GM19452 (cell line): ENCODE data around the gene KCNG3.
"Not testable (repeated sequence)": the region's sequence is repeated elsewhere in the genome, so short reads cannot be mapped to it uniquely, and the experiment has no call there.

ENCODE experiments used
- ATAC-seq: cut with Tn5 transposase; IDR thresholded peaks from one replicate; pipeline ENCODE4 v1.9.1; 2021; ENCODE audit not compliant: unreplicated experiment

The KCNG3 gene

GRCh38 chr2:42430188-42430587 is 63.6 kb downstream of the KCNG3 start:
- no peak for ATAC-seq

GRCh38 chr2:42429352-42429751 is 64.4 kb downstream of the KCNG3 start:
- ATAC-seq, result no peak

GRCh38 chr2:42425697-42426096 is 68.1 kb downstream of the KCNG3 start:
- no peak for ATAC-seq

- ATAC-seq, result no peak
Measured at GRCh38 chr2:42424033-42424432, 69.7 kb downstream of the KCNG3 start.

GRCh38 chr2:42421601-42422239 is 72.1 kb downstream of the KCNG3 start:
- ATAC-seq, result no peak

- ATAC-seq, result no peak
Measured at GRCh38 chr2:42421157-42421485, 72.7 kb downstream of the KCNG3 start.

GRCh38 chr2:42414648-42415047 is 79.1 kb downstream of the KCNG3 start:
- ATAC-seq, result no peak

GRCh38 chr2:42414158-42414557 is 79.6 kb downstream of the KCNG3 start:
- ATAC-seq, result no peak

GRCh38 chr2:42410742-42411514 is 82.9 kb downstream of the KCNG3 start:
- no peak for ATAC-seq

GRCh38 chr2:42408009-42408408 is 85.8 kb downstream of the KCNG3 start:
- no peak for ATAC-seq

- ATAC-seq, result no peak
Measured at GRCh38 chr2:42407476-42407875, 86.3 kb downstream of the KCNG3 start.

- no peak for ATAC-seq
Measured at GRCh38 chr2:42404676-42405075, 89.1 kb downstream of the KCNG3 start.

- no peak for ATAC-seq
Measured at GRCh38 chr2:42401773-42402172, 92.0 kb downstream of the KCNG3 start.

GRCh38 chr2:42398052-42398451 is 95.7 kb downstream of the KCNG3 start:
- not testable (repeated sequence) for ATAC-seq

GRCh38 chr2:42393320-42393719 is 100.5 kb downstream of the KCNG3 start:
- ATAC-seq, result not testable (repeated sequence)

GRCh38 chr2:42392191-42392590 is 101.6 kb downstream of the KCNG3 start:
- no peak for ATAC-seq
